Thyroid gland (tissue), 4 donors: ENCODE results near the gene IRAK2.

ENCODE experiments used
- CTCF ChIP-seq, 6 experiments: fragments of 200-600 bp in 3 of 6; fragments of 450-650 bp in 3 of 6; sonication (generic) in 3 of 6; IDR thresholded peaks; one replicate each; pipeline ENCODE4 v1.5.1; 2016 to 2019; ENCODE audit warnings: antibody characterized with exemption in 6 of 6, mild to moderate bottlenecking in 2 of 6, inconsistent platforms in 1 of 6, moderate library complexity in 1 of 6
- POLR2A ChIP-seq, 2 donors: fragments of 450-650 bp; IDR thresholded peaks; one replicate each; pipeline ENCODE4 v1.6.1; 2017; ENCODE audit warnings: antibody characterized with exemption in 2 of 2, mild to moderate bottlenecking in 2 of 2, moderate library complexity in 1 of 2

- TF ChIP-seq POLR2A (IDR thresholded peaks at IDR 0.05) (no peak), CTCF (IDR thresholded peaks at IDR 0.05) (no peak)
Measured at GRCh38 chr3:10173926-10174435, 9.3 kb downstream of the IRAK2 start.
